MM.1S (cell line): Measurements from ENCODE around the gene NTRK1.

Experiments used
- EZH2phosphoT487 ChIP-seq: fragments of 300-600 bp; sonication (generic); IDR thresholded peaks from 2 replicates; pipeline ENCODE4 v1.6.1; 2018; ENCODE audit warnings: antibody characterized with exemption, low read length
- TF ChIP-seq, protein P1 (sequence below): fragments of 300-600 bp; sonication (generic); IDR thresholded peaks from 2 replicates; pipeline ENCODE4 v1.5.1; 2016; ENCODE audit warnings: antibody characterized with exemption, low read length, mixed read lengths

DNA sequence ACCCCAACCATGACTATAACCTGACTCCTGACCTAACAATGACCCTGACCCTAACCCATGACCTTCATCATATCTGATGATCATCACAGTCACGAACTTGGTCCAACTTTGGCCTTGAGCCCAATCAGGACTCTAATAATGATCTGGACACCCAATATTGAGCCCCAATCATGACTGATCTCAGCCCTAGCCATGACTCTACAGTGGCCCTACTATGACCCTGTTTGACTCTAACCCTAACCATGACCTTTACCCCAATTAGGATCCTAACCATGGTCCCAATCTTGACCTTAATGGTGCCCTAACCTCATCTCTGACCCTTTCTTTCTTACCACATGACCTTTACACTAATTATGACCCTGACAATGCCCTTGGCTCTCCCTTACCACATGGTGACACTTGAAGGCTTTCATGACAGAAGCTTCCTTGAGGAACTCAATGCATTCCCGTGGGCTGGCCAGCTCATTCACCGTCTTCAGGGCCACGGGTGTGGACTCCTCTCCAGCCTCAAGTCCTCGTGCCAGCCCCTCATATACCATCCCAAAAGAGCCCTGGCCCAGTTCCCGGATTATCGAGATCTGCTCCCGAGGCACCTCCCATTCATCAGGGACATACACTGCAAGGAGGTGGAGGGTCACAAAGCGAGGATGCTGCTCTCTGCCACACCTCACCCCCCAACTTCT lies 17.9 kb upstream of the NTRK1 start:
- TF ChIP-seq, protein P1, sequence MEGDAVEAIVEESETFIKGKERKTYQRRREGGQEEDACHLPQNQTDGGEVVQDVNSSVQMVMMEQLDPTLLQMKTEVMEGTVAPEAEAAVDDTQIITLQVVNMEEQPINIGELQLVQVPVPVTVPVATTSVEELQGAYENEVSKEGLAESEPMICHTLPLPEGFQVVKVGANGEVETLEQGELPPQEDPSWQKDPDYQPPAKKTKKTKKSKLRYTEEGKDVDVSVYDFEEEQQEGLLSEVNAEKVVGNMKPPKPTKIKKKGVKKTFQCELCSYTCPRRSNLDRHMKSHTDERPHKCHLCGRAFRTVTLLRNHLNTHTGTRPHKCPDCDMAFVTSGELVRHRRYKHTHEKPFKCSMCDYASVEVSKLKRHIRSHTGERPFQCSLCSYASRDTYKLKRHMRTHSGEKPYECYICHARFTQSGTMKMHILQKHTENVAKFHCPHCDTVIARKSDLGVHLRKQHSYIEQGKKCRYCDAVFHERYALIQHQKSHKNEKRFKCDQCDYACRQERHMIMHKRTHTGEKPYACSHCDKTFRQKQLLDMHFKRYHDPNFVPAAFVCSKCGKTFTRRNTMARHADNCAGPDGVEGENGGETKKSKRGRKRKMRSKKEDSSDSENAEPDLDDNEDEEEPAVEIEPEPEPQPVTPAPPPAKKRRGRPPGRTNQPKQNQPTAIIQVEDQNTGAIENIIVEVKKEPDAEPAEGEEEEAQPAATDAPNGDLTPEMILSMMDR = no peak
- no peak for TF ChIP-seq EZH2phosphoT487
